IPS-20b (cell line): Measurements from ENCODE around the gene IFI27L2.
A peak's percentile ranks its signal among the peaks of the same experiment; 100 is the strongest.

Source experiments
- H3K27ac ChIP-seq: one replicate; pipeline ENCODE4 v1.5.1; 2013; ENCODE audit warnings: low read length
- H3K27me3 ChIP-seq: 2 replicates; pipeline ENCODE4 v1.6.1; 2013; ENCODE audit warnings: mild to moderate bottlenecking, low read length, inconsistent platforms; ENCODE audit not compliant: insufficient read depth
- H3K36me3 ChIP-seq: 2 replicates; pipeline ENCODE4 v1.6.1; 2013; ENCODE audit warnings: low read depth, mild to moderate bottlenecking, inconsistent platforms, low read length, moderate library complexity; ENCODE audit not compliant: insufficient read depth
- H3K4me1 ChIP-seq: 2 replicates; pipeline ENCODE4 v1.6.1; 2013; ENCODE audit warnings: mild to moderate bottlenecking, control low read depth, inconsistent platforms, low read length, moderate library complexity; ENCODE audit not compliant: insufficient read depth
- H3K4me3 ChIP-seq: 2 replicates; pipeline ENCODE4 v1.5.1; 2013; ENCODE audit warnings: mild to moderate bottlenecking, low read length, inconsistent platforms
- H3K9ac ChIP-seq: 2 replicates; pipeline ENCODE4 v1.6.1; 2013; ENCODE audit warnings: low read depth, mild to moderate bottlenecking, inconsistent platforms, low read length, moderate library complexity
- H3K9me3 ChIP-seq: 2 replicates; pipeline ENCODE4 v1.6.1; 2013; ENCODE audit warnings: mild to moderate bottlenecking, low read depth, low read length, inconsistent platforms; ENCODE audit not compliant: insufficient read depth

IFI27L2 gene

DNA sequence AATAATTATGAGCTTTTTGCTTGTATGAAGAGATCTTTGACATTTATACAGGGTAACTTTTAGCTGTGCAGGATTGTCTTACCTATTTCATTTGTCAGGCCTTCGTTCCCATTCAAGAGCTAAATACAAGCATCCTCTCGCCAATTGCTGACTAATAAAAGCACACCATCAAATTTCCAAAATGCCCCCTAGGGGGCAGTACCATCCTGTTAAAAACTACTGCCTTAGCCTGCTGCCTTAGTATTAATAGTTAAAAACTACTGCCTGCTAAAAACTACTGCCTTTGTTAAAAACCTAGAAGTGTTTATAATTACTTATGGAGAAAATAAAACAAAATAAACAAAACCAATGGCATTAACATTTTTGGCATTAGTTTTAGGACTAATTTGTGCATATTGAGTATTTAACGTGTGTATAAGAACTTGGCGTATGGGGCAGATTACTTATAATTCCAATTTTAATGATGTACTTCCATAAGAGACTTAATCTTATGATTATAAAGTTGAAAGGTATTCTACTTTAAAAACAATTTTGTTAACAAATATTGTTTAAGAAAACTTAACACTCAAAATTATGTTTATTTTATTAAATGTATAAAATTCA, 3.0 kb upstream of the IFI27L2 start:
- Histone ChIP-seq H3K4me1 (no peaks in the 10 kb centered on the region; the same call in 1 of the 2 replicates), H3K9ac (no peak overlapping the region), H3K27ac (no peak overlapping the region), H3K27me3 (no peaks in the 10 kb centered on the region), H3K9me3 (peaks cover 11% of the 10 kb centered on the region; the same call in 1 of the 2 replicates), H3K36me3 (no peaks in the 10 kb centered on the region), H3K4me3 (no peak overlapping the region)

DNA sequence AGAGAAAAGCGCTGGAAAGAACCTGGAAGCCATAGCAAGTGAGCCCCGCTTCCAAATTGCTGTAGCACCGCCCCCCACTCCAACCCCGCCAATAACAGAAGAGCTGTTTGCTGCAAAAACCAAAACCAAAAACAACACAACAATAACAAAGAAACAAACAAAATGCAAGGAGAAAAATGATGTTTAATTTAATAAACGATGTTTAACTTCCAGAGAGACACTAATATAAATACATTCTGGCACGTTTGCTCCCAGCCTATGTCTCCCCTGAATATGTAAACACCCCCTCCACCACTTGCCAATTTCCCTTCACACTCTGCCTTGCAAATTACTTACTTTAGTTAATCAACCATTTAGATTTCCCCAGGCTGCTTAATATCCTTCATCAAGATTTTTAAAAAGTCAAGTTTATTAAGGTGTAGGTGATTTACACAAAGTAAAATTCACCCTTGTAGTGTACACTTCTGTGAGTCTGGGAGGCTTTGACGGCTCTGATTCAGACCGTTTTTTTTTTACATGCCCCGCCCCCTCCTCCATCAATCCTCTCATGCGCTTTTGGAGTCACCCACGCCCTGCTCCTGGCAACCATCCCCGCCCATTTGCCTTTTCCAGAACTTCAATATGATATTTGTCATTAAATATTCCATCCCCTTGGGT, 482 bp upstream of the IFI27L2 start:
- H3K4me3 ChIP-seq = peak overlapping the region; percentile 87
- H3K36me3 ChIP-seq = no peaks in the 10 kb centered on the region
- no peaks in the 10 kb centered on the region for H3K9me3 ChIP-seq
- H3K9ac ChIP-seq = peak overlapping the region; percentile 39; the same call in 1 of the 2 replicates
- no peaks in the 10 kb centered on the region for H3K27me3 ChIP-seq
- no peak overlapping the region for H3K27ac ChIP-seq
- no peaks in the 10 kb centered on the region; the same call in 1 of the 2 replicates for H3K4me1 ChIP-seq

GRCh38 chr14:94128216-94128839, 1.1 kb downstream of the IFI27L2 start:
- Histone ChIP-seq H3K27ac (no peak overlapping the region), H3K4me3 (peak overlapping the region; percentile 87), H3K27me3 (no peaks in the 10 kb centered on the region), H3K9ac (no peak overlapping the region; the same call in 1 of the 2 replicates), H3K36me3 (no peaks in the 10 kb centered on the region), H3K9me3 (no peaks in the 10 kb centered on the region), H3K4me1 (no peaks in the 10 kb centered on the region; the same call in 1 of the 2 replicates)

- H3K9ac ChIP-seq = no peak overlapping the region
These were observed 2.1 kb downstream of the IFI27L2 start for GRCh38 chr14:94127330-94127729.

DNA sequence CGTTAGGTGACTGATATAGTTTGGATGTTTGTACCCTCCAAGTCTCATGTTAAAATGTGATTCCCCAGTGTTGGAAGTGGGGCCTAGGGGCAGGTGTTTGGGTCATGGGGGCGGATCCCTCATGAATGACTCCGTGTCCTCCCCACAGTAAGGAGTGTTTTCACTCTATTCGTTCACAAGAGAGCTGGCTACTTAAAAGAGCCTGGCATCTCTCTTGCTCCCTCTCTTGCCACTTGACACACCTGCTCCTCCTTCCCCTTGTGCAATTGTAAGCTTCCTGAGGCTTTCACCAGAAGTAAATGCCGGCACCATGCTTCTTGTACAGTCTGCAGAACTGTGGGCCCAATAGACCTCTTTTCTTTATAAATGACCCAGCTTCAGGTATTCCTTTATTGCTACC, 2.6 kb downstream of the IFI27L2 start:
- Histone ChIP-seq H3K9ac (no peak overlapping the region), H3K4me1 (no peaks in the 10 kb centered on the region; the same call in 1 of the 2 replicates), H3K9me3 (no peaks in the 10 kb centered on the region), H3K27me3 (no peaks in the 10 kb centered on the region), H3K27ac (no peak overlapping the region), H3K36me3 (no peaks in the 10 kb centered on the region), H3K4me3 (no peak overlapping the region)

More at GRCh38 chr14:94127330-94127729, 2.1 kb downstream of the IFI27L2 start:
- no peaks in the 10 kb centered on the region for H3K9me3 ChIP-seq
- H3K4me3 ChIP-seq = no peak overlapping the region
- no peaks in the 10 kb centered on the region for H3K27me3 ChIP-seq
- H3K27ac ChIP-seq = no peak overlapping the region
- H3K36me3 ChIP-seq = no peaks in the 10 kb centered on the region
- H3K4me1 ChIP-seq = no peaks in the 10 kb centered on the region; the same call in 1 of the 2 replicates

- no peak overlapping the region for H3K9ac ChIP-seq
- no peaks in the 10 kb centered on the region for H3K9me3 ChIP-seq
- no peak overlapping the region for H3K4me3 ChIP-seq
- H3K27me3 ChIP-seq = no peaks in the 10 kb centered on the region
- no peaks in the 10 kb centered on the region for H3K36me3 ChIP-seq
- H3K27ac ChIP-seq = no peak overlapping the region
- H3K4me1 ChIP-seq = no peaks in the 10 kb centered on the region; the same call in 1 of the 2 replicates
These were observed 3.1 kb downstream of the IFI27L2 start for GRCh38 chr14:94126419-94126677.

GRCh38 chr14:94125659-94126418, 3.6 kb downstream of the IFI27L2 start:
- Histone ChIP-seq H3K9ac (no peak overlapping the region), H3K27ac (no peak overlapping the region), H3K36me3 (no peaks in the 10 kb centered on the region), H3K27me3 (no peaks in the 10 kb centered on the region), H3K9me3 (no peaks in the 10 kb centered on the region), H3K4me1 (no peaks in the 10 kb centered on the region; the same call in 1 of the 2 replicates), H3K4me3 (no peak overlapping the region)

GRCh38 chr14:94124582-94125377, 4.6 kb downstream of the IFI27L2 start:
- H3K9ac ChIP-seq = no peak overlapping the region
- H3K4me3 ChIP-seq = no peak overlapping the region
- no peaks in the 10 kb centered on the region for H3K4me1 ChIP-seq
- H3K9me3 ChIP-seq = no peaks in the 10 kb centered on the region; the same call in 1 of the 2 replicates
- H3K27ac ChIP-seq = no peak overlapping the region
- H3K36me3 ChIP-seq = no peaks in the 10 kb centered on the region
- no peaks in the 10 kb centered on the region for H3K27me3 ChIP-seq

DNA sequence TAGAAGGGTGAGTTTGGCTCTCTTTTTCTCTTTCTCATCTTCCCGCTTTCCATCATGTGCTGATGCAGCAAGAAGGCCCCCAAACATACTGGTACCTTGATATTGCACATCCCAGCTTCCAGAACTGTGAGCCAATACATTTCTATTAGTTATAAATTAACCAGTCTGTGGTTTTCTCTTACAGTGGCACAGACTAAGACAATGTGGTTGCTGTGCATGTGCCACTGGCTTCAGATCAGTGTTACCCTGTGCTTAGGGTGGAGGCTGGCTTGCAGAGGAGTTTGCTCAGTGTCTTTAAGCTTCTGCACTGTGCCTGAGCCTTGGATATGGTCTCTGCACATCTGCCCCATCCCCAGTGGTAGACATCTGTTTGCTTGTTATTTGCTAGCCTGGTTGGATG, 5.5 kb downstream of the IFI27L2 start:
- H3K27ac ChIP-seq = no peak overlapping the region
- H3K4me1 ChIP-seq = no peaks in the 10 kb centered on the region
- H3K27me3 ChIP-seq = no peaks in the 10 kb centered on the region
- no peak overlapping the region for H3K9ac ChIP-seq
- no peak overlapping the region for H3K4me3 ChIP-seq
- H3K9me3 ChIP-seq = no peaks in the 10 kb centered on the region; the same call in 1 of the 2 replicates
- H3K36me3 ChIP-seq = no peaks in the 10 kb centered on the region

DNA sequence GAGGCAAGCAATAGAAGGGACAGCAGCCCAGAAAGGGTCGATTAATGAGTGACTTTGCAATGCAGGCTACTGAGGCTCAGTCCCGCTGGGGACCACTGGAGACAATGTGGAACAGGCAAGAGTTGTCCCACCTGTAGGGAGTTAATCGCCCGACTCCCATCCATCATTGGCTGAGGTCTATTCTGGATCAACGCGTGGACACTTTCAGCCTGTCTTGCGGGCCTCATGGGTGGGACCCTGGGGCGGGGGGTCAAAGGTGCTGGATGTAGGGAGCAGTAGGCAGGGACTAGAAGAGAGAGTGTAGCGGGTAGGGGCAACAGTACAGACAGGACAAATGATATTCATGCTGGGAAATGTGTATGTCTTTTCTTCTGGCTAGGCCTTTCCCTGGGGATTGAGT, 6.1 kb downstream of the IFI27L2 start:
- Histone ChIP-seq H3K36me3 (no peaks in the 10 kb centered on the region), H3K27ac (no peak overlapping the region), H3K4me1 (no peaks in the 10 kb centered on the region), H3K4me3 (no peak overlapping the region), H3K27me3 (no peaks in the 10 kb centered on the region), H3K9ac (no peak overlapping the region), H3K9me3 (no peaks in the 10 kb centered on the region; the same call in 1 of the 2 replicates)

- no peak overlapping the region for H3K9ac ChIP-seq
These were observed 7.0 kb downstream of the IFI27L2 start for GRCh38 chr14:94122438-94122837.

More at GRCh38 chr14:94122438-94122837, 7.0 kb downstream of the IFI27L2 start:
- H3K36me3 ChIP-seq = no peaks in the 10 kb centered on the region
- no peaks in the 10 kb centered on the region for H3K4me1 ChIP-seq
- no peaks in the 10 kb centered on the region; the same call in 1 of the 2 replicates for H3K9me3 ChIP-seq
- no peaks in the 10 kb centered on the region for H3K27me3 ChIP-seq
- H3K4me3 ChIP-seq = no peak overlapping the region
- H3K27ac ChIP-seq = no peak overlapping the region
